ENCODE results near the gene LRRC36. TPM values are rescaled to one million over a fixed set of nuclear protein-coding genes. Genes with fewer than 3 reads are reported as not detected.

Gene LRRC36
- total and polyA plus RNA-seq, 2 experiments from 2014 or later, result 1.2 TPM; not detected in 1

GRCh38 chr16:67339453-67339852 is 12.8 kb downstream of the LRRC36 start:
- ATAC-seq, result no peak
- Mint-ChIP-seq H3K9me3 (peaks cover 14% of the 10 kb centered on the region), H3K27ac (no peak overlapping the region), H3K36me3 (ENCODE audit: low read depth) (peaks cover 4% of the 10 kb centered on the region; the same call in 2 of the 3 replicates), H3K4me3 (no peak overlapping the region), H3K4me1 (no peaks in the 10 kb centered on the region), H3K27me3 (ENCODE audit: insufficient read depth, low read depth, poor library complexity) (peaks cover 7% of the 10 kb centered on the region)
- Histone ChIP-seq H3K4me1 (ENCODE audit: insufficient read depth) (no peaks in the 10 kb centered on the region), H3K4me2 (no peak overlapping the region), H3K36me3 (ENCODE audit: insufficient read depth) (no peaks in the 10 kb centered on the region), H3K27me3 (ENCODE audit: insufficient read depth) (no peaks in the 10 kb centered on the region), H4K20me1 (replicated peaks; ENCODE audit: insufficient read depth) (no peaks in the 10 kb centered on the region), H2AFZ (no peak overlapping the region), H3K9me2 (ENCODE audit: insufficient read depth) (no peaks in the 10 kb centered on the region), H3F3A (replicated peaks; ENCODE audit: low read depth) (no peaks in the 10 kb centered on the region), H3K4me3 (no peak overlapping the region), H3K79me2 (replicated peaks; ENCODE audit: insufficient read depth) (no peaks in the 10 kb centered on the region), H3K27ac (ENCODE audit: low read depth) (no peak overlapping the region)
- TF ChIP-seq EZH2phosphoT487 (IDR thresholded peaks at IDR 0.05; ENCODE audit: unreplicated experiment) (no peak), CTCF (conservative IDR thresholded peaks at IDR 0.05; ENCODE audit: low read depth in 2 of 2) (peak; percentile 27 to 53; a peak in 3 of 4 replicates)
- peak; percentile 21 for DNase-seq (ENCODE audit: low spot score)

GRCh38 chr16:67341250-67341649 is 14.6 kb downstream of the LRRC36 start:
- no peaks in the 10 kb centered on the region for H3K36me3 Mint-ChIP-seq (ENCODE audit: low read depth)
- Histone ChIP-seq H3K4me3 (no peak overlapping the region), H3K27me3 (ENCODE audit: insufficient read depth) (no peaks in the 10 kb centered on the region), H3K4me1 (ENCODE audit: insufficient read depth) (no peaks in the 10 kb centered on the region), H3K27ac (ENCODE audit: low read depth) (no peak overlapping the region), H4K20me1 (replicated peaks; ENCODE audit: insufficient read depth) (no peaks in the 10 kb centered on the region), H3F3A (replicated peaks; ENCODE audit: low read depth) (no peaks in the 10 kb centered on the region), H3K4me2 (no peak overlapping the region), H3K79me2 (replicated peaks; ENCODE audit: insufficient read depth) (no peaks in the 10 kb centered on the region), H3K36me3 (ENCODE audit: insufficient read depth) (no peaks in the 10 kb centered on the region), H3K9me2 (ENCODE audit: insufficient read depth) (no peaks in the 10 kb centered on the region), H2AFZ (no peak overlapping the region)
- no peak overlapping the region for H3K27ac Mint-ChIP-seq
- H3K4me3 Mint-ChIP-seq, result no peak overlapping the region
- H3K9me3 Mint-ChIP-seq, result no peaks in the 10 kb centered on the region
- no peaks in the 10 kb centered on the region for H3K4me1 Mint-ChIP-seq
- DNase-seq (ENCODE audit: low spot score), result no peak
- peaks cover 2% of the 10 kb centered on the region for H3K27me3 Mint-ChIP-seq (ENCODE audit: insufficient read depth, low read depth, poor library complexity)
- TF ChIP-seq, protein P1, sequence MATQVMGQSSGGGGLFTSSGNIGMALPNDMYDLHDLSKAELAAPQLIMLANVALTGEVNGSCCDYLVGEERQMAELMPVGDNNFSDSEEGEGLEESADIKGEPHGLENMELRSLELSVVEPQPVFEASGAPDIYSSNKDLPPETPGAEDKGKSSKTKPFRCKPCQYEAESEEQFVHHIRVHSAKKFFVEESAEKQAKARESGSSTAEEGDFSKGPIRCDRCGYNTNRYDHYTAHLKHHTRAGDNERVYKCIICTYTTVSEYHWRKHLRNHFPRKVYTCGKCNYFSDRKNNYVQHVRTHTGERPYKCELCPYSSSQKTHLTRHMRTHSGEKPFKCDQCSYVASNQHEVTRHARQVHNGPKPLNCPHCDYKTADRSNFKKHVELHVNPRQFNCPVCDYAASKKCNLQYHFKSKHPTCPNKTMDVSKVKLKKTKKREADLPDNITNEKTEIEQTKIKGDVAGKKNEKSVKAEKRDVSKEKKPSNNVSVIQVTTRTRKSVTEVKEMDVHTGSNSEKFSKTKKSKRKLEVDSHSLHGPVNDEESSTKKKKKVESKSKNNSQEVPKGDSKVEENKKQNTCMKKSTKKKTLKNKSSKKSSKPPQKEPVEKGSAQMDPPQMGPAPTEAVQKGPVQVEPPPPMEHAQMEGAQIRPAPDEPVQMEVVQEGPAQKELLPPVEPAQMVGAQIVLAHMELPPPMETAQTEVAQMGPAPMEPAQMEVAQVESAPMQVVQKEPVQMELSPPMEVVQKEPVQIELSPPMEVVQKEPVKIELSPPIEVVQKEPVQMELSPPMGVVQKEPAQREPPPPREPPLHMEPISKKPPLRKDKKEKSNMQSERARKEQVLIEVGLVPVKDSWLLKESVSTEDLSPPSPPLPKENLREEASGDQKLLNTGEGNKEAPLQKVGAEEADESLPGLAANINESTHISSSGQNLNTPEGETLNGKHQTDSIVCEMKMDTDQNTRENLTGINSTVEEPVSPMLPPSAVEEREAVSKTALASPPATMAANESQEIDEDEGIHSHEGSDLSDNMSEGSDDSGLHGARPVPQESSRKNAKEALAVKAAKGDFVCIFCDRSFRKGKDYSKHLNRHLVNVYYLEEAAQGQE (IDR thresholded peaks at IDR 0.05; ENCODE audit: unreplicated experiment), result no peak
- TF ChIP-seq ZNF114 (CRISPR knock-in tag; IDR thresholded peaks at IDR 0.05) (no peak), ZNF331 (CRISPR knock-in tag; IDR thresholded peaks at IDR 0.05; ENCODE audit: low read depth) (no peak), NANOG (IDR thresholded peaks at IDR 0.05; ENCODE audit: borderline replicate concordance) (no peak), STAT1 (IDR thresholded peaks at IDR 0.05; ENCODE audit: unreplicated experiment) (no peak), CREB1 (CRISPR knock-in tag; IDR thresholded peaks at IDR 0.05; ENCODE audit: low read depth) (no peak), CTCF (conservative IDR thresholded peaks at IDR 0.05; ENCODE audit: low read depth in 2 of 2) (no peak), JUNB (IDR thresholded peaks at IDR 0.05; ENCODE audit: unreplicated experiment) (no peak), POLR2AphosphoS5 (IDR thresholded peaks at IDR 0.05; ENCODE audit: low read depth) (no peak), EZH2phosphoT487 (IDR thresholded peaks at IDR 0.05; ENCODE audit: unreplicated experiment) (no peak)
- TF ChIP-seq, protein P2, sequence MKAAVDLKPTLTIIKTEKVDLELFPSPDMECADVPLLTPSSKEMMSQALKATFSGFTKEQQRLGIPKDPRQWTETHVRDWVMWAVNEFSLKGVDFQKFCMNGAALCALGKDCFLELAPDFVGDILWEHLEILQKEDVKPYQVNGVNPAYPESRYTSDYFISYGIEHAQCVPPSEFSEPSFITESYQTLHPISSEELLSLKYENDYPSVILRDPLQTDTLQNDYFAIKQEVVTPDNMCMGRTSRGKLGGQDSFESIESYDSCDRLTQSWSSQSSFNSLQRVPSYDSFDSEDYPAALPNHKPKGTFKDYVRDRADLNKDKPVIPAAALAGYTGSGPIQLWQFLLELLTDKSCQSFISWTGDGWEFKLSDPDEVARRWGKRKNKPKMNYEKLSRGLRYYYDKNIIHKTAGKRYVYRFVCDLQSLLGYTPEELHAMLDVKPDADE (IDR thresholded peaks at IDR 0.05), result no peak
- no peak for ATAC-seq
